GM18526 (cell line): Measurements from ENCODE around the gene BRS3.

ENCODE experiments used
- POLR2A ChIP-seq: IDR thresholded peaks from 3 replicates; pipeline ENCODE4 v1.6.1; 2011; ENCODE audit not compliant: insufficient read length; ENCODE audit errors: extremely low read depth

Gene BRS3

DNA sequence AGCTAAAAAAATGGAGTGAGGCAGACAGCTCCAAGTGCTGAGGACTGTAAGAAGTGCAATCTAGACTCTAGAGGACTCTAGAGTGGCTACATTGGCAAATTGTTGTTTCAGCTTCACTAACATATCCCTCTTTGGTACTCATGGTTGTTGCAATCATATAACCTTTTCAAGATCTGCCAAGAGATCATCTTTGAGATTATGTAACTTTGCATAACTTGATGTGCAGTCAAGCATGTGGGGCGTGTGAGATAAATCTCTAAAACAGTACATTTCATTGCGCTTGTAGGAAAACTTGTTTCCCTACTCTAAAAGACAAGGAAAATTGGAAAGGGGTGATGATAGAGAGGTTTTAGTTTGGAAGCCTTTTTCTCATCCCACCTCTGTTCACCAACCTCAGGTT, 11.2 kb upstream of the BRS3 start:
- no peak for TF ChIP-seq POLR2A

DNA sequence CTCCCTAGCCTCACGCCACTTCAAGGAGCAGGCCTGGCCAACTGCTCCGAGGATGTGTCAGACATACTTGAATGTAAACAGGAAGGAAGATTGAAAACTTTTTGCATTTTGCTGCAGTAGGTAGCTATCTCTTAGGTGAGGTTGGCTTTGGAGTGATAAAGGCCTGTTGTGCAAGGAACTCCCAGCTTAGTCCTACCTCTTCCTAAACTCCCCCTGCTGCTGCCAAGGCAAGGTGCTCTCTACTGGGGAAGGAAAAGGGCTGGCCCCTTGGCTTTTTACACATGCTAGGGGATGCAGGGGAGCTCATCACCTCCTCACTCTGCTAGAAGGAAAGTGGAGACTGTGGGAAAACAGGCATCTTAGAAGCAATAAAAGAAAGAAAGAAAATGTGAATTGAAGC, 10.7 kb upstream of the BRS3 start:
- no peak for TF ChIP-seq POLR2A

DNA sequence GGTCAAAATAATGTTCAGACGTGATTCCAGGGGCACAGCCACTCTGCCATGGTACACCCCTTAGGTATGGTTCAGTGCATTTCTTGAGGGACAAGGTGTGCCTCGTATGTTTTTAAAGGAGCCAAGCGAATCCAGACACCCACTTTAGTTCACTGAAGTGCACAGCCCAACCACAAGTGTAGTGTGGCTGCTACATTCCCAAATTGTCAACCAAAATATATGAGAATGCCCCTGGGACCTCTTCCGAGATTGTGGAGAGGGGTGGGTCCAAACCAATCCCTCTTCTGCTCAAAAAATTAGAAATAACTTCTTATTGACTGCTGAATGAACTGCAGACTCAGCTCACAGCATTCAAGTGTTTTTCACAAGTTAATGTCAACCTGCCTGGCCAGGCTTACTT, 7.4 kb upstream of the BRS3 start:
- TF ChIP-seq POLR2A = no peak

DNA sequence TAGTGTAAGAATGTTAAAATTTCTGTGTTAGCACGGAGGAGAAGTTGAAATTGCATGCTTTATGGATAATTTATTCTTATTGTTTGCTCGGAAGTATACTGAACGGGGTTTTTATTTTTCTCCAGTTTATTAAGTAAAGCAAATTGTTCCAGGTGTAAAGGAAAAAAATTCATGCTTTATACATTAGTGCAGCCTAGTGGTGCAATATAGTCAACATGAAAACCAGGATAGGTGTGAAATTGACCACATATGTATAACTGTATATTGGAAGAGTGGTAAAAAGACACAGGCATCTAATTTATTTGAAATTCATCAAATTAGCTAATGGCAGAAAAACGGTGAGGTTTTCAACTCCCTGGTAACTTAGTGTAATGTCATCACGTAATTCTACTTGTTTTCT, 959 bp downstream of the BRS3 start:
- no peak for TF ChIP-seq POLR2A

- TF ChIP-seq POLR2A = no peak
Measured at GRCh38 chrX:136491832-136492231, 4.1 kb downstream of the BRS3 start.

GRCh38 chrX:136493011-136493410, 5.3 kb downstream of the BRS3 start:
- TF ChIP-seq POLR2A = no peak

DNA sequence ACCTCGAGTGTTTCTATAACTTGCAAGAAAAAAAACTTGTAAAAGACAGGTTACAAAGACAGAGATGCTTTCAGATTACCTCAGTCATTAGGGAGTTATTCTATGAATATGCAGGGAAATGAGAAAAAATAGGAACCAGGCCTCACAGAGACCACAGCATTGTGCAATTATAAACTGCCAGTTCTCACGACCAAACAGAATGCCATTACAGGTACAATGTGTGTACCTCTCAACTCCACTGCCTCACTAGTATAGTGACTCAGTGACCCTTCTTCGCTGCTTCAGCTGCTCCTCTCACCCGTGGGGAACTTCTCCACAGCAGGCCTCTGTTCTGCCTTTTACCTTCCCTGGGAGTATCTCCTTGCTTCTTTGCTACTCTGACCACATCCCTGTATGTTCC, 7.3 kb downstream of the BRS3 start:
- no peak for TF ChIP-seq POLR2A

- TF ChIP-seq POLR2A = no peak
Measured at GRCh38 chrX:136496186-136496763, 8.5 kb downstream of the BRS3 start.

DNA sequence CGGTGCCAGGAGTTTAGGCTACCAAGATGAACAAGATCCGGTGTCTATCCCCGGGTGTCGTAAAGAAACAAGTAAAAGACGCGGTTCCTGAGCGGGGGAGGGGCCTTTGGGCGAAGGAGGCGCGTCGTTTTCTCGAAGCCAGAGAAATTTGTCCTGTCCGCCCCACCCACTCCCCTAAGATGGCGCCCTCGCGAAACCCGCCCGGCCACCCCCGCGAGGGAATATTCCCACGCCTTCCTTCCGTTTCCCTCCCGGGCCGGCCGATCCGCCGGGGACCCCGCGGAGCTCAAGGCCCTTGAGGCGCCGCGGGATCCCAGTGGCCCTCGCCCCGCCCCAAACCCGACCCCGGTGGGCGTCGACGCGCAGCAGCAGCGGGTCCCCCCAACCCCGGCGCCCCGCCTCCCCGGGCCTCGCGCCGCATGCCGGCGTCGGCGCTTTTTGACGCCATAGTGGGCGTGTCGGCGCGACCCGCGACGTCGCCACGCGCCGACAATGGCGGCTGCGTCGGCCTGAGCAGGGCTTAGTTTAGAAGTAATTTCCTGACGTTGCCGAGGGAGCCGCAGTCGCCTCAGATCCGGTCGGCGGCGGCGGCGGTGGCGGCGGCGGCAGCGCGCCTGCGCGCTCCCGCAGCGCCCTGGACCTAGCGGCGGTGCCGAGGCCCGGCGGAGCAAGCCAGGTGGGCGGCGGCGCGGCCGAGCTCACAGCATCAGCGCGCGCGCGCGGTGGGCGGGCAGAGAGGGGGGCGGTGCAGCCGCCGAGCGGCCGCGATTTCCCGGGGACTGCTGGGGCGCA, 9.2 kb downstream of the BRS3 start:
- peak; percentile 36 for TF ChIP-seq POLR2A

GRCh38 chrX:136497556-136498052, 9.9 kb downstream of the BRS3 start, which contains the start of gene HTATSF1:
TSS of gene HTATSF1 (plus strand) at chrX:136497592. CDS start at chrX:136497685, 93 bp downstream.
- peak; percentile 39 for TF ChIP-seq POLR2A

GRCh38 chrX:136519069-136519468, 31.3 kb downstream of the BRS3 start:
- TF ChIP-seq POLR2A = no peak

DNA sequence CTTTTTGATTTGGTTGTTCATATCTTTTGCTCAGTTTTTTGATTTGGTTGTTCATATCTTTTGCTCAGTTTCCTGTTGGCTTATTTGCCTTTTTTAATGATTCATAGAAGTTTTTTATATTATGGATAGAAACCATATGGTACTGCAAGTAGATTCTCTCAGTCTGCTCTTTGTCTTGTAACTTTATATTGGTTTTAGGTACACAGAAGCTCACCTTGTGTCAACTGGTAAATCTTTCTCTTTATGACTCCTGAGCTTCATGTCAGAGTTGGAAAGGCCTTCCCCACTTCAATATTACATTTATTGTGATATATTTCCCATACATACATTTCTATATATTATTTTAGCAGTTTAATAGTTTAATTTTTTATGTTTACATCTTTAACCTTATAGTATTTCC, 36.0 kb downstream of the BRS3 start:
- no peak for TF ChIP-seq POLR2A

- no peak for TF ChIP-seq POLR2A
Measured at GRCh38 chrX:136525738-136526606, 38.2 kb downstream of the BRS3 start.

- TF ChIP-seq POLR2A = no peak
Measured at GRCh38 chrX:136528645-136529315, 41.0 kb downstream of the BRS3 start.

DNA sequence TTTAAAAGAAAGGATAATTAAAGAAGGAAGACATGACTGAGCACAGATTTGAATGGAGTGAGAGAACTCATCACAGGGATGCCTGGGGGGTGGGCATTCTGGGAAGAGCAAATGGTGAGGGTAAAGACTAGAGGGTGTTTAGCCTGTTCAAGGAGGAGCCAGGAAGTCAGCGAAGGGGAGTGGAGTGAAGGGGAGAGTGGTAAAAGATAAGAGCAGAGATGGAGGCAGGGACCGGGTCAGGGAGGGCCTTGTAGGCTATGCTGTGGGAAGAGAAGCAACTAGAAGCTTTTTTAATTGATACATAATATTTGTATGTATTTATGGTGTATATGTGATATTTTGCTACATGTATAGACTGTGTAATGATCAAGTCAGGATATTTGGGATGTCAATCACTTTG, 42.0 kb downstream of the BRS3 start:
- no peak for TF ChIP-seq POLR2A

DNA sequence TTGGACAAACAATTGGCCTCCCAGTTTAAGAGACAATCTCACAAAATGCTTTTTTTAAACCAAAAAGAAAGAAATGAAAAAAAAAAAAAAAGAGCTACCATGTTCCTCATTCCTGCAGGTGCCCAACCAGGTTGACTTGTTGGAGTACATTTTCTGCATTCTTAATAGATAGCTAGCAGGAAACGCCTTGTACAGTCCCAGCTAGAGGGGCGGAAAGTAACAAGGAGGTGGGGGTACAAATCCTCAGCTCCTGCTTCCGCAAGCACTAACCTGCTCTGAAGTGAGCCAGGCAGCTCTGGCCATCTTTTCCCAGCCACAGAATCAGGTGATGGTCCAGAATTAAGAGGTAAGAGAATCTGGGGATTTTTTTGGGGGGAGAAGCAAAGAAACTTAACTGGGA, 44.2 kb downstream of the BRS3 start, which contains the start of gene VGLL1:
VGLL1 (plus strand) TSS at position 265 of the 400 bp plus-strand sequence. CDS start 3,806 bp downstream, outside the sequence.
- TF ChIP-seq POLR2A = no peak

- no peak for TF ChIP-seq POLR2A
Measured at GRCh38 chrX:136534131-136534530, 46.4 kb downstream of the BRS3 start.
